Astrocyte (in vitro differentiated cells and primary cell): ENCODE results near the gene PLD1. TPM values are rescaled to one million over a fixed set of nuclear protein-coding genes. Genes with fewer than 3 reads are reported as not detected.
A peak's percentile ranks its signal among the peaks of the same experiment; 100 is the strongest.

ENCODE experiments used
- DNase-seq: peaks from one replicate; pipeline ENCODE4 v3.0.0-alpha.2; 2010; ENCODE audit warnings: low read depth
- FAIRE-seq: peaks from 2 replicates; lab custom pipeline; 2011; peaks lifted over from hg19 to GRCh38; lab: Jason Lieb, UNC
- H2AFZ ChIP-seq: 2 replicates; pipeline ENCODE4 v1.6.0; 2012; ENCODE audit warnings: low read depth, low read length, inconsistent platforms
- H3K27ac ChIP-seq: 2 replicates; pipeline ENCODE4 v1.5.1; 2011; ENCODE audit warnings: low read depth, low read length, inconsistent platforms
- H3K27me3 ChIP-seq: 2 replicates; pipeline ENCODE4 v1.6.0; 2011; ENCODE audit warnings: low read length, inconsistent platforms; ENCODE audit not compliant: insufficient read depth
- H3K36me3 ChIP-seq: 2 replicates; pipeline ENCODE4 v1.5.1; 2011; ENCODE audit warnings: low read length, inconsistent platforms; ENCODE audit not compliant: insufficient read depth
- H3K4me1 ChIP-seq: 2 replicates; pipeline ENCODE4 v1.5.1; 2011; ENCODE audit warnings: low read length, inconsistent platforms; ENCODE audit not compliant: insufficient read depth
- H3K4me2 ChIP-seq: 2 replicates; pipeline ENCODE4 v1.6.0; 2012; ENCODE audit warnings: low read length, inconsistent platforms
- H3K4me3 ChIP-seq: 2 replicates; pipeline ENCODE4 v1.5.1; 2011; ENCODE audit warnings: low read depth, mild to moderate bottlenecking, low read length, inconsistent platforms; ENCODE audit not compliant: insufficient read depth
- H3K79me2 ChIP-seq: 2 replicates; pipeline ENCODE4 v1.6.0; 2012; ENCODE audit warnings: mild to moderate bottlenecking, low read length, inconsistent platforms; ENCODE audit not compliant: insufficient read depth
- H3K9ac ChIP-seq: 2 replicates; pipeline ENCODE4 v1.6.0; 2012; ENCODE audit warnings: mild to moderate bottlenecking, low read length, inconsistent platforms
- H3K9me3 ChIP-seq: 2 replicates; pipeline ENCODE4 v1.5.1; 2012; ENCODE audit warnings: low read depth, mild to moderate bottlenecking, low read length, inconsistent platforms; ENCODE audit not compliant: insufficient read depth
- H4K20me1 ChIP-seq: 2 replicates; pipeline ENCODE4 v1.6.0; 2012; ENCODE audit warnings: low read length, inconsistent platforms; ENCODE audit not compliant: insufficient read depth
- H3K27ac Mint-ChIP-seq: one replicate; pipeline ENCODE4 v1.8.0; 2021; ENCODE audit warnings: mild to moderate bottlenecking, mixed read lengths; ENCODE audit not compliant: unreplicated experiment
- H3K27me3 Mint-ChIP-seq: one replicate; pipeline ENCODE4 v1.8.0; 2021; ENCODE audit warnings: low read depth, mixed read lengths; ENCODE audit not compliant: unreplicated experiment
- H3K36me3 Mint-ChIP-seq: one replicate; pipeline ENCODE4 v1.8.0; 2021; ENCODE audit warnings: low read depth, mixed read lengths; ENCODE audit not compliant: unreplicated experiment
- H3K4me1 Mint-ChIP-seq: one replicate; pipeline ENCODE4 v1.8.0; 2021; ENCODE audit warnings: low read depth, mixed read lengths; ENCODE audit not compliant: unreplicated experiment
- H3K4me3 Mint-ChIP-seq: one replicate; pipeline ENCODE4 v1.8.0; 2021; ENCODE audit warnings: mild to moderate bottlenecking, moderate library complexity, mixed read lengths; ENCODE audit not compliant: unreplicated experiment
- H3K9me3 Mint-ChIP-seq: one replicate; pipeline ENCODE4 v1.8.0; 2021; ENCODE audit warnings: mild to moderate bottlenecking, mixed read lengths; ENCODE audit not compliant: unreplicated experiment
- CTCF ChIP-seq: IDR thresholded peaks from 2 replicates; pipeline ENCODE4 v1.5.1; 2011; ENCODE audit warnings: low read depth, mild to moderate bottlenecking, inconsistent platforms, low read length, moderate library complexity; ENCODE audit not compliant: insufficient read depth
- EZH2 ChIP-seq: IDR thresholded peaks from 2 replicates; pipeline ENCODE4 v1.6.1; 2012; ENCODE audit warnings: mild to moderate bottlenecking, low read length, inconsistent platforms; ENCODE audit not compliant: insufficient read depth
- total RNA-seq: library from RNA; stranded (reverse); gene quantifications from 2 replicates; pipeline ENCODE4 v1.2.1, GENCODE V29; 2021

PLD1 gene
- total RNA-seq, 1 donor from 2014 or later, result 21.5 TPM

GRCh38 chr3:171781711-171782127 is 28.6 kb downstream of the PLD1 start:
- Histone ChIP-seq H3K27me3 (no peaks in the 10 kb centered on the region), H3K79me2 (no peaks in the 10 kb centered on the region), H3K4me1 (peaks cover 20% of the 10 kb centered on the region), H3K4me2 (peak overlapping the region; percentile 34), H3K9ac (peak overlapping the region; percentile 30), H3K27ac (peak overlapping the region; percentile 81), H3K36me3 (no peaks in the 10 kb centered on the region), H2AFZ (no peak overlapping the region), H3K4me3 (no peak overlapping the region), H4K20me1 (no peaks in the 10 kb centered on the region), H3K9me3 (no peaks in the 10 kb centered on the region)
- Mint-ChIP-seq H3K4me1 (peaks cover 12% of the 10 kb centered on the region), H3K36me3 (no peaks in the 10 kb centered on the region), H3K27ac (no peak overlapping the region), H3K4me3 (no peak overlapping the region), H3K27me3 (no peaks in the 10 kb centered on the region), H3K9me3 (no peaks in the 10 kb centered on the region)
- FAIRE-seq (no peak), DNase-seq (peak; percentile 62)
- TF ChIP-seq EZH2 (no peak), CTCF (no peak)

- no peak overlapping the region for H3K4me3 ChIP-seq
- H3K27me3 ChIP-seq, result no peaks in the 10 kb centered on the region
- FAIRE-seq, result no peak
- H3K9me3 ChIP-seq, result no peaks in the 10 kb centered on the region
- Mint-ChIP-seq H3K4me1 (peaks cover 9% of the 10 kb centered on the region), H3K36me3 (no peaks in the 10 kb centered on the region), H3K27ac (no peak overlapping the region), H3K9me3 (no peaks in the 10 kb centered on the region), H3K27me3 (no peaks in the 10 kb centered on the region), H3K4me3 (no peak overlapping the region)
- peaks cover 19% of the 10 kb centered on the region for H3K4me1 ChIP-seq
- no peaks in the 10 kb centered on the region for H3K36me3 ChIP-seq
- TF ChIP-seq CTCF (no peak), EZH2 (no peak)
- H2AFZ ChIP-seq, result no peak overlapping the region
- H3K9ac ChIP-seq, result no peak overlapping the region
- no peak overlapping the region for H3K4me2 ChIP-seq
- no peak for DNase-seq
- H3K79me2 ChIP-seq, result no peaks in the 10 kb centered on the region
- H3K27ac ChIP-seq, result no peak overlapping the region
- H4K20me1 ChIP-seq, result no peaks in the 10 kb centered on the region
Measured at GRCh38 chr3:171778493-171778892, 31.8 kb downstream of the PLD1 start.

GRCh38 chr3:171777596-171777995 is 32.7 kb downstream of the PLD1 start:
- Mint-ChIP-seq H3K27me3 (no peaks in the 10 kb centered on the region), H3K36me3 (no peaks in the 10 kb centered on the region), H3K9me3 (no peaks in the 10 kb centered on the region), H3K27ac (no peak overlapping the region), H3K4me1 (peaks cover 9% of the 10 kb centered on the region), H3K4me3 (no peak overlapping the region)
- no peaks in the 10 kb centered on the region for H3K79me2 ChIP-seq
- H3K27me3 ChIP-seq, result no peaks in the 10 kb centered on the region
- no peak for TF ChIP-seq EZH2
- no peak for TF ChIP-seq CTCF
- no peak overlapping the region for H3K9ac ChIP-seq
- no peak overlapping the region for H3K4me3 ChIP-seq
- H3K9me3 ChIP-seq, result no peaks in the 10 kb centered on the region
- no peaks in the 10 kb centered on the region for H3K36me3 ChIP-seq
- no peak for FAIRE-seq
- H4K20me1 ChIP-seq, result no peaks in the 10 kb centered on the region
- no peak overlapping the region for H3K4me2 ChIP-seq
- no peak overlapping the region for H2AFZ ChIP-seq
- H3K4me1 ChIP-seq, result peaks cover 10% of the 10 kb centered on the region
- no peak overlapping the region for H3K27ac ChIP-seq
- DNase-seq, result no peak
